ENCODE data around the gene FOXP2. TPM values are rescaled to one million over a fixed set of nuclear protein-coding genes. Genes with fewer than 3 reads are reported as not detected.

Gene FOXP2
- total and polyA plus RNA-seq, 2 experiments from 2014 or later, result 10.0 to 14.7 TPM

- Histone ChIP-seq H2AFZ (no peak overlapping the region), H3K4me2 (no peak overlapping the region), H3K9me2 (replicated peaks; ENCODE audit: insufficient read depth) (no peaks in the 10 kb centered on the region), H3K36me3 (replicated peaks; ENCODE audit: insufficient read depth, low read depth) (no peaks in the 10 kb centered on the region), H3K79me2 (no peaks in the 10 kb centered on the region), H4K20me1 (ENCODE audit: insufficient read depth, poor library complexity, severe bottlenecking) (no peaks in the 10 kb centered on the region), H3K27me3 (no peaks in the 10 kb centered on the region), H3K9me3 (ENCODE audit: low read depth) (no peaks in the 10 kb centered on the region), H3K4me3 (no peak overlapping the region), H3K4me1 (ENCODE audit: insufficient read depth) (peaks cover 19% of the 10 kb centered on the region), H3K27ac (no peak overlapping the region)
- TF ChIP-seq EZH2 (IDR thresholded peaks at IDR 0.05; ENCODE audit: borderline replicate concordance) (no peak), EZH2phosphoT487 (IDR thresholded peaks at IDR 0.05; ENCODE audit: low read depth, severe bottlenecking, unreplicated experiment) (no peak), CTCF (IDR thresholded peaks at IDR 0.05; ENCODE audit: poor library complexity) (no peak)
- WGBS (ENCODE audit: low lambda C conversion rate, missing lambda C conversion rate), result 97% methylated on average over 1 of the region's 1 CpG
- no peak for DNase-seq (ENCODE audit: low spot score)
Observed at GRCh38 chr7:114409750-114410149, 4.9 kb upstream of the FOXP2 start.

- no peaks in the 10 kb centered on the region for H4K20me1 ChIP-seq (ENCODE audit: insufficient read depth, poor library complexity, severe bottlenecking)
- no peaks in the 10 kb centered on the region for H3K27me3 ChIP-seq
- H3K79me2 ChIP-seq, result peaks cover 6% of the 10 kb centered on the region
- no peak for DNase-seq (ENCODE audit: low spot score)
- no peaks in the 10 kb centered on the region for H3K36me3 ChIP-seq (replicated peaks; ENCODE audit: insufficient read depth, low read depth)
- no peak overlapping the region for H2AFZ ChIP-seq
- H3K4me2 ChIP-seq, result no peak overlapping the region
- TF ChIP-seq CTCF (IDR thresholded peaks at IDR 0.05; ENCODE audit: poor library complexity) (no peak), EZH2phosphoT487 (IDR thresholded peaks at IDR 0.05; ENCODE audit: low read depth, severe bottlenecking, unreplicated experiment) (no peak), EZH2 (IDR thresholded peaks at IDR 0.05; ENCODE audit: borderline replicate concordance) (no peak)
- WGBS (ENCODE audit: low lambda C conversion rate, missing lambda C conversion rate), result 94% methylated on average over 4 of the region's 4 CpGs
- H3K4me3 ChIP-seq, result no peak overlapping the region
- peaks cover 22% of the 10 kb centered on the region for H3K4me1 ChIP-seq (ENCODE audit: insufficient read depth)
- H3K9me3 ChIP-seq (ENCODE audit: low read depth), result no peaks in the 10 kb centered on the region
- H3K9me2 ChIP-seq (replicated peaks; ENCODE audit: insufficient read depth), result no peaks in the 10 kb centered on the region
- no peak overlapping the region for H3K27ac ChIP-seq
Observed at GRCh38 chr7:114412548-114412947, 2.1 kb upstream of the FOXP2 start.

- H3K9me3 ChIP-seq (ENCODE audit: low read depth), result no peaks in the 10 kb centered on the region
- H3K4me1 ChIP-seq (ENCODE audit: insufficient read depth), result peaks cover 22% of the 10 kb centered on the region
- H3K36me3 ChIP-seq (replicated peaks; ENCODE audit: insufficient read depth, low read depth), result no peaks in the 10 kb centered on the region
- TF ChIP-seq EZH2phosphoT487 (IDR thresholded peaks at IDR 0.05; ENCODE audit: low read depth, severe bottlenecking, unreplicated experiment), result no peak
- TF ChIP-seq CTCF (IDR thresholded peaks at IDR 0.05; ENCODE audit: poor library complexity), result no peak
- TF ChIP-seq EZH2 (IDR thresholded peaks at IDR 0.05; ENCODE audit: borderline replicate concordance), result no peak
- DNase-seq (ENCODE audit: low spot score), result no peak
- peak overlapping the region; percentile 77 for H3K27ac ChIP-seq
- no peaks in the 10 kb centered on the region for H3K27me3 ChIP-seq
- WGBS (ENCODE audit: low lambda C conversion rate, missing lambda C conversion rate), result 19% methylated on average over 4 of the region's 4 CpGs
- H3K4me3 ChIP-seq, result no peak overlapping the region
- no peaks in the 10 kb centered on the region for H4K20me1 ChIP-seq (ENCODE audit: insufficient read depth, poor library complexity, severe bottlenecking)
- no peaks in the 10 kb centered on the region for H3K9me2 ChIP-seq (replicated peaks; ENCODE audit: insufficient read depth)
- H3K4me2 ChIP-seq, result peak overlapping the region; percentile 71
- H3K79me2 ChIP-seq, result peaks cover 12% of the 10 kb centered on the region
- peak overlapping the region; percentile 12 for H2AFZ ChIP-seq
Observed at GRCh38 chr7:114413761-114414155, 857 bp upstream of the FOXP2 start.
